ENCODE measurements around the gene MCOLN1.
"Not testable (repeated sequence)": the region's sequence is repeated elsewhere in the genome, so short reads cannot be mapped to it uniquely, and the experiment has no call there.

The MCOLN1 gene

DNA sequence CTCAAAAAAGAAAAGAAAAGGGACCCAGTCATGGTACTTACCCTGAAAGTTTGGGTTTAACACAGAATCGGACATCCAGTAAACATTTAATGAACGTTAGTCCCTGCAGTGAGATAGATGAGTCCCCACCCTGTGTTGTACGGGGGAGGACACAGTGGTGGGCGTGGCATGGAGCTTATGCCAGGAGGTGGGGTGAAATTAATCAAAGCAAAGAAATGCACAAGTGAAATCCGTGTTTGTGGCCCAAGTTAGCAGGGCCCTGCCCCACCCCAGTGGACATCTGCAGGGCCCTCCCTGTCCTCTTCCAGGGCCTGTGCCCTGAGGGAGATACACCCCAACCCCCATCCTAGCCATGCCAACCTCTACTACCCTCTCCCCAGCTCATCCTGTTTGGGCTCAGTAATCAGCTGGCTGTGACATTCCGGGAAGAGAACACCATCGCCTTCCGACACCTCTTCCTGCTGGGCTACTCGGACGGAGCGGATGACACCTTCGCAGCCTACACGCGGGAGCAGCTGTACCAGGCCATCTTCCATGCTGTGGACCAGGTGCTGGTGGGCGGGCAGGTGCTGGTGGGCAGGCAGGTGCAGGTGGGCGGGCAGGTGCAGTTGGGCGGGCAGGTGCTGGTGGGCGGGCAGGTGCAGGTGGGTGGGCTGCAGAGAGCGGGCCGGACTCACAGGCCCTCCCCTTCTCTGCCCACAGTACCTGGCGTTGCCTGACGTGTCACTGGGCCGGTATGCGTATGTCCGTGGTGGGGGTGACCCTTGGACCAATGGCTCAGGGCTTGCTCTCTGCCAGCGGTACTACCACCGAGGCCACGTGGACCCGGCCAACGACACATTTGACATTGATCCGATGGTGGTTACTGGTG lies 3.9 kb downstream of the MCOLN1 start:
- no peak for DNase-seq

- no peak for DNase-seq
These were observed 5.2 kb downstream of the MCOLN1 start for GRCh38 chr19:7527516-7528191.

- no peak for DNase-seq
These were observed 5.7 kb downstream of the MCOLN1 start for GRCh38 chr19:7528192-7528519.

DNA sequence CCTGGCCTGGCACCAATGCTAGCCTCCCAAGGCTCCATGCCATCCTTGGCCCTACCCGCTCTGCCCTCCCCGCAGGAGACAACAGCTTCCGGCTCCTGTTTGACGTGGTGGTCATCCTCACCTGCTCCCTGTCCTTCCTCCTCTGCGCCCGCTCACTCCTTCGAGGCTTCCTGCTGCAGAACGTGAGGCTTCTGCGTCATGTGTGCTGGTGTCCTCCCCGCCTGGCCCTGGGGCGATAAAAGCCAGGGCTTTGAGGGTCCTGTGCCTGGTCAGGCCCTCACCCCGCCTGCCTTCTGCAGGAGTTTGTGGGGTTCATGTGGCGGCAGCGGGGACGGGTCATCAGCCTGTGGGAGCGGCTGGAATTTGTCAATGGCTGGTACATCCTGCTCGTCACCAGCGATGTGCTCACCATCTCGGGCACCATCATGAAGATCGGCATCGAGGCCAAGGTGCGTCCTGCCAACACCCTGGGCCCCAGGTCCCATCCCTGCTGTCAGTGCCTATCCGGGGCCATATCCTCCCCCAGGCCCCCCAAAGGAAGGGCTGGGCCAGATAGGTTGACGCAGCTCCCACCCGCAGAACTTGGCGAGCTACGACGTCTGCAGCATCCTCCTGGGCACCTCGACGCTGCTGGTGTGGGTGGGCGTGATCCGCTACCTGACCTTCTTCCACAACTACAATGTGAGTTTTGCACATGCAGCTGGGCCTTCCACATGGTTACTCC lies 6.3 kb downstream of the MCOLN1 start:
- DNase-seq, result no peak

DNA sequence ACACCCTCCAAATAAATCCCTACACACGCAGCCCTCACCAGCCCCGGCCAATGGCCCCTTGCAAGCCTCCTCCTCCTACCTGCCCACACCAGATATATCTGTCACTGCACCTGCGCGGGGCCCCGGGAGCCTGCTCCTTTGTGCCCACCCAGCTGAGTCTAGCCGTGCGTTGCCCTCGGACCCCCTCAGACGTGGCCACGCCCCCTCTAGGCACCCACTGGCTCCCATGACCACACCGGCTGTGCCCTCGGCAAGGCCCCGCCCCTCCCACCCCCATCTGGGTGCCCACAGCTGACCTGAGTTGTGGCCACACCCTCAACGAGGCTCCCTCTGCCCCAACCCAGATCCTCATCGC lies 6.8 kb downstream of the MCOLN1 start:
- DNase-seq, result no peak

GRCh38 chr19:7529610-7530490 lies 7.4 kb downstream of the MCOLN1 start:
- no peak for DNase-seq

- peak; percentile 72 for DNase-seq
These were observed 11.0 kb downstream of the MCOLN1 start for GRCh38 chr19:7533281-7533885.

GRCh38 chr19:7533925-7534480 lies 11.6 kb downstream of the MCOLN1 start:
- DNase-seq, result peak; percentile 95

DNA sequence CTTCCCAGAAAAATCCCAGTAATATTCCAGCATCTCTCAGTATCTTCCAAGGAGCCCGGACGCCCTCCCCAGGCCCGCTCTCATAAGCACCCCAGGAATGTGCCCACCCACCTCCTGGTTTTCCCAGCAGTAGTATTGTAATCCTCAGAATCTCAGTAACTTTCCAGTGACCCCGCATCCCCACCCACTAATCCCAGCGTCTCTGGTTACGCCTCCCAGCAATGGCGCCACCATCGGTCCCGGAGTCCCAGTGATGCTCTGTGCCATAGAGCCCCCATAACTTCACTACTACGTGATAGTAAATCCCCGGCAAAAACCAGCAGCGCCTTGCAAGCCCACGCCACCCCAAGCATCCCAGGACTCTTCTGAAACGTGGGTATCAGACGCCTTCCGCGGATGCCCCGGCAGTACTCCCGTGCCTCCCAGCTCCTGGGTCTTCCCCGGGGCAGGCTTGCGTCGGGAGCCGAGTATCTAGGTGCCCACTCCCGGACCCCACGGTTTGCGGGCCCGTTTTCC lies 12.2 kb downstream of the MCOLN1 start:
- peak; percentile 88 for DNase-seq

GRCh38 chr19:7535047-7535997 lies 12.9 kb downstream of the MCOLN1 start, which contains the start of gene PNPLA6:
TSS of gene PNPLA6 (plus strand) at chr19:7535717. CDS start at chr19:7535789, 72 bp downstream.
- peak; percentile 97 for DNase-seq

- no peak for DNase-seq
These were observed 13.7 kb downstream of the MCOLN1 start for GRCh38 chr19:7535998-7536695.

DNA sequence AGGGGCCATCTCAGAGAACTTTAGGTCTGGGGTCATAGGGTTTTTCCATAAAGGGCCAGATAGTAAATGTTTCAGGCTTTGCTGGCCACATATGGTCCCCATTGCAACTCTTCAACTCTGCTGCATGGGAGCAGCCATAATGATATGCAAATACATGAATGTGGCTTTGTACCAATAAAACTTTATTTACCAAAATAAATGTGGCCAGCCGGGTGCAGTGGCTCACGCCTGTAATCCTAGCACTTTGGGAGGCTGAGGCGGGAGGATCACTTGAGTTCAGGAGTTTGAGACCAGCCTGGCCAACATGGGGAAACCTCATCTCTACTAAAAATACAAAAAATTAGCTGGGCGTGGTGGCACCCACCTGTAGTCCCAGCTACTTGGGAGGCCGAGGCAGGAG lies 16.6 kb downstream of the MCOLN1 start:
- not testable (repeated sequence) for DNase-seq

GRCh38 chr19:7539827-7540425 lies 17.5 kb downstream of the MCOLN1 start:
- DNase-seq, result no peak

- DNase-seq, result no peak
These were observed 18.5 kb downstream of the MCOLN1 start for GRCh38 chr19:7540761-7541474.

DNA sequence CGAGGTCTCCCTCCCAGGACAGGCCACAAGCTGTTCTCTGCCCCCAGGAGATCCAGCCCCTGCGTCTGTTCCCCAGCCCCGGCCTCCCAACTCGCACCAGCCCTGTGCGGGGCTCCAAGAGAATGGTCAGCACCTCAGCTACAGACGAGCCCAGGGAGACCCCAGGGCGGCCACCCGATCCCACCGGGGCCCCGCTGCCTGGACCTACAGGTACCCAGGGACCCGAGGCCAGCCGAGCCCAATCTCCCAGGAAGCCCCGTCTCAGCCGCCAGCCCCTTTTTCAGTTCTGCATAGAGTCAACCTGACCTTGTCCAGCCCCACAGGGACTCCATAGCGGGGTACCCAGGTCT lies 19.0 kb downstream of the MCOLN1 start:
- DNase-seq, result no peak

- no peak for DNase-seq
These were observed 19.5 kb downstream of the MCOLN1 start for GRCh38 chr19:7541828-7542443.

- DNase-seq, result no peak
These were observed 20.3 kb downstream of the MCOLN1 start for GRCh38 chr19:7542556-7543348.
